Nephron (organoid): ENCODE data around the gene UPP2.

ENCODE experiments used
- H3K27ac Mint-ChIP-seq, 3 experiments: 2 replicates each; pipeline ENCODE4 v1.8.0; 2020; ENCODE audit warnings: mixed read lengths in 3 of 3, mild to moderate bottlenecking in 2 of 3, moderate library complexity in 1 of 3
- H3K27me3 Mint-ChIP-seq: 2 replicates; pipeline ENCODE4 v1.8.0; 2021; ENCODE audit warnings: low read depth, mild to moderate bottlenecking, moderate library complexity, mixed read lengths
- H3K36me3 Mint-ChIP-seq: 2 replicates; pipeline ENCODE4 v1.8.0; 2020; ENCODE audit warnings: low read depth, mixed read lengths
- H3K4me1 Mint-ChIP-seq: 2 replicates; pipeline ENCODE4 v1.8.0; 2020; ENCODE audit warnings: mixed read lengths
- H3K4me3 Mint-ChIP-seq, 3 experiments: 2 replicates each; pipeline ENCODE4 v1.8.0; 2020; ENCODE audit warnings: mild to moderate bottlenecking in 3 of 3, mixed read lengths in 3 of 3, moderate library complexity in 2 of 3
- H3K9me3 Mint-ChIP-seq: 2 replicates; pipeline ENCODE4 v1.8.0; 2020; ENCODE audit warnings: mixed read lengths
- TF ChIP-seq, protein P1 (sequence below), 3 experiments: fragments of 200-600 bp; sonication (generic); IDR thresholded peaks; one replicate each; pipeline ENCODE4 v1.5.0; 2021; ENCODE audit warnings: antibody characterized with exemption in 3 of 3; ENCODE audit not compliant: unreplicated experiment in 3 of 3

Gene UPP2

DNA sequence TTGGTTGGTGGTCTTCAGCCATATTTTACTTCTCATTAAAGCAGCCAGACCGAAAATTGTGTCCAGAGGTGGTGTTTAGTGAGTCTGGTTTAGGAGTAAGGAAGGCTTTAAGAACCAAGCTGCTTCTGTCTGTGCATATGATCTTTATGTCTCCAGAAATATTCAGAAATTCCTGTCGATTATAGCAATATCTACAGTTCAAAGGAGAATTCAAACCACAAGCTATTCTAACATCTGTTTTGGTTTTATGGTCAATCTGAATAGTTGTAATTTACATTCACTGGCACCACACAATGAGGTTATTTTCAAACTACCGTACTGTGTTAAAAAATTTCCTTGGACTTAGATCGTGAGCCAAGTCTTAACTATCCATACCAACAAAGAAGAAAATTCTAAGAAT is 11.3 kb downstream of the UPP2 start:
- Mint-ChIP-seq H3K27me3 (no peaks in the 10 kb centered on the region), H3K4me1 (peaks cover 17% of the 10 kb centered on the region), H3K27ac (peak overlapping the region in 2 of 3 experiments; percentile 34 to 51), H3K9me3 (peaks cover 8% of the 10 kb centered on the region), H3K36me3 (no peaks in the 10 kb centered on the region), H3K4me3 (no peak overlapping the region)
- TF ChIP-seq, protein P1, sequence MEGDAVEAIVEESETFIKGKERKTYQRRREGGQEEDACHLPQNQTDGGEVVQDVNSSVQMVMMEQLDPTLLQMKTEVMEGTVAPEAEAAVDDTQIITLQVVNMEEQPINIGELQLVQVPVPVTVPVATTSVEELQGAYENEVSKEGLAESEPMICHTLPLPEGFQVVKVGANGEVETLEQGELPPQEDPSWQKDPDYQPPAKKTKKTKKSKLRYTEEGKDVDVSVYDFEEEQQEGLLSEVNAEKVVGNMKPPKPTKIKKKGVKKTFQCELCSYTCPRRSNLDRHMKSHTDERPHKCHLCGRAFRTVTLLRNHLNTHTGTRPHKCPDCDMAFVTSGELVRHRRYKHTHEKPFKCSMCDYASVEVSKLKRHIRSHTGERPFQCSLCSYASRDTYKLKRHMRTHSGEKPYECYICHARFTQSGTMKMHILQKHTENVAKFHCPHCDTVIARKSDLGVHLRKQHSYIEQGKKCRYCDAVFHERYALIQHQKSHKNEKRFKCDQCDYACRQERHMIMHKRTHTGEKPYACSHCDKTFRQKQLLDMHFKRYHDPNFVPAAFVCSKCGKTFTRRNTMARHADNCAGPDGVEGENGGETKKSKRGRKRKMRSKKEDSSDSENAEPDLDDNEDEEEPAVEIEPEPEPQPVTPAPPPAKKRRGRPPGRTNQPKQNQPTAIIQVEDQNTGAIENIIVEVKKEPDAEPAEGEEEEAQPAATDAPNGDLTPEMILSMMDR (IDR thresholded peaks at IDR 0.05; ENCODE audit: unreplicated experiment in 3 of 3) = no peak

DNA sequence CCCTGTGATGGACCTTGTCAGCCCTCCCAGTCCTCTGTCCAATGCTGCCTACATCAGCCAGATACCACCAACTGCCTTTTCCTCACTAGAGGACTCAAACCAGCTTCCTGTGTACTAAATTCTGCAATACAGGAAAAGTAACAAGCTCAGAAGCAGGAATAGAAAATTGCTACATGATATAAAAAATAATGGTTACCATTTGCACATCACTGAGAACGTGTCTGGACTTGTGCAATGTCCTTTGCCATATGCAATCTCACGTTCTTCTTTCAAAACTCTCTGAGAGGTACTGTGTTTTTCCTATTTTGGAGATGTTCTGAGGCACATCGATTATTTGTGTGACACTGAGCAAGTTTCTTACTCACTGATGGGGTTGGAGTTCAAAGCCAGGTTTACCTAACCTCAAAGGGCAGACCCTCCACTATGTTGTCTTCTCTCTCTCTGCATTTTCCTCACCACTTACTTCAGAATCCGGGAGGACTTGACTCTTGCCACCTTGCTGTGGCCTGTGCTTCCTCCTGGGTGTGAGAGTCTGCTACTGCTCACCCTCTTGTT is 12.1 kb downstream of the UPP2 start:
- Mint-ChIP-seq H3K27ac (peak overlapping the region; percentile 34 to 51 (median 43)), H3K36me3 (no peaks in the 10 kb centered on the region), H3K4me1 (peaks cover 17% of the 10 kb centered on the region), H3K27me3 (no peaks in the 10 kb centered on the region), H3K4me3 (no peak overlapping the region), H3K9me3 (peaks cover 8% of the 10 kb centered on the region)
- TF ChIP-seq, protein P1 (IDR thresholded peaks at IDR 0.05; ENCODE audit: unreplicated experiment in 3 of 3) = no peak

DNA sequence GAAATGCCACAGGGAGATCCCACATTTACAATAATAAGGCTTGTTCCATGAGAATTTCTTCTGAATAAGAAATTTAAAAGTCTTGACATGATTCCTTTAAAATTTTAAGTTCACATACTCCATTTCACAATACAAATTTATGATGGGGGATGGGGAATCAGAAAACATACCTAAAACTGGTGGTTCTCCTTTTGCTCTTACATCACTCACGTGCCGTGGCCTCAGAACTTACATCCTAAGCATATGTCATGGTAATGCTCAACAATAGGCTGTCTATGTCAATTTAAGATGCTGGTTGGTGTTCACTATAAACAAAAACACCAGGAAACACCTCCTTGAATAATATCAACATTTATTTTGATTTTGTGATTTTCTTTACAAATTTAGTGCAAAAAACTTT is 12.8 kb downstream of the UPP2 start:
- H3K9me3 Mint-ChIP-seq = peaks cover 8% of the 10 kb centered on the region
- H3K27ac Mint-ChIP-seq = peak overlapping the region in 1 of 3 experiments; percentile 51
- peaks cover 17% of the 10 kb centered on the region for H3K4me1 Mint-ChIP-seq

DNA sequence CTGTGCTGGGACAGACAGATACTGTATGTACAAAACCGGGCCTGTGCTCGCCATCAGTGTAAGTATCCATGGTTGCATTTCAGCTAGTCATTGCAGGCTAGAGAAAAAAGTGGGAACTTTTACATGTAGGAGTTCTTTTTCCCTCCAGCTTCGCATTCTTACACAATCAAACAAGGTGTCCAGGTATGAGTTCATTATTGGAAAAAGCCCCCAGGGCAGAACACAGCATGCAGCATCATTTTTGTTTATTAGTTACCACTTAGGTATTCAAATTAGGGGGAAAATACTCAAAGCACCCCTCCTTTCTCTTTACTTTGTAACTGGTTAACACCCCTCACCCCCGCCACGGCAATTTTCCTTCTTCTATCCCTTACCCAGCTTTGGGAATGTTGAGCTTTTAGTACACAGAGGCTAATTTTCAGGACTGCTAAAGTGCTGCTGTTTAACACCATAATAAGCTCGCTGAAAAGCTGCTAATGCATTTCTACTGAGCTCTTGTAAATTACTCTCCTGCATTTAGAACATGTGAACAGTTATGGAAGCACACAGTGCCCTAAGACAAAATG is 13.6 kb downstream of the UPP2 start:
- peaks cover 8% of the 10 kb centered on the region for H3K9me3 Mint-ChIP-seq

More for the DNA sequence above, 12.8 kb downstream of the UPP2 start:
- Mint-ChIP-seq H3K4me3 (no peak overlapping the region), H3K27me3 (no peaks in the 10 kb centered on the region), H3K36me3 (no peaks in the 10 kb centered on the region)
- TF ChIP-seq, protein P1 (IDR thresholded peaks at IDR 0.05; ENCODE audit: unreplicated experiment in 3 of 3) = no peak

DNA sequence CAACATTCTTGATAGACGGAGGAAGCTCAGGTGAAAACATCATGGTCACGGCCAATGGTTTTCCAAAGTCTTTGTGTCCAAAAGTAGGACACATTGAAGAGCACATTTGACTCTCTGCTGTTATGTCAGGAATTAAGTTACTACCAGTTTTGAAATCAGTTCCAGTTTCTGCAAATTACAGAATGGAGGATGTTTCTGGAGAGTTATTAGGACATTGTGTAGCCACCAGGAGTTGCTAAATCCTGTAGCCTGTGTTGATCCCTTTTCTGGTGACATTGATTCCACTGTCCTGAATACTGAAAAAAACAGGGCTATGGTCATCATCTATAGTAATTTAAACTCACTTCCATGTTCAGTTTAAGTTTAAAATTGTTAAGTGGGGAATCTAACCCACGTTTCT is 15.3 kb downstream of the UPP2 start:
- H3K27ac Mint-ChIP-seq = peak overlapping the region in 1 of 3 experiments; percentile 77
- no peak overlapping the region for H3K4me3 Mint-ChIP-seq
- no peaks in the 10 kb centered on the region for H3K27me3 Mint-ChIP-seq
- TF ChIP-seq, protein P1 (IDR thresholded peaks at IDR 0.05; ENCODE audit: unreplicated experiment in 3 of 3) = no peak
- H3K36me3 Mint-ChIP-seq = no peaks in the 10 kb centered on the region
- peaks cover 4% of the 10 kb centered on the region for H3K9me3 Mint-ChIP-seq
- H3K4me1 Mint-ChIP-seq = peaks cover 17% of the 10 kb centered on the region

More for the DNA sequence above, 13.6 kb downstream of the UPP2 start:
- TF ChIP-seq, protein P1 (IDR thresholded peaks at IDR 0.05; ENCODE audit: unreplicated experiment in 3 of 3) = no peak
- Mint-ChIP-seq H3K36me3 (no peaks in the 10 kb centered on the region), H3K4me3 (no peak overlapping the region), H3K4me1 (peaks cover 17% of the 10 kb centered on the region), H3K27ac (peak overlapping the region; percentile 25 to 77 (median 41)), H3K27me3 (no peaks in the 10 kb centered on the region)

DNA sequence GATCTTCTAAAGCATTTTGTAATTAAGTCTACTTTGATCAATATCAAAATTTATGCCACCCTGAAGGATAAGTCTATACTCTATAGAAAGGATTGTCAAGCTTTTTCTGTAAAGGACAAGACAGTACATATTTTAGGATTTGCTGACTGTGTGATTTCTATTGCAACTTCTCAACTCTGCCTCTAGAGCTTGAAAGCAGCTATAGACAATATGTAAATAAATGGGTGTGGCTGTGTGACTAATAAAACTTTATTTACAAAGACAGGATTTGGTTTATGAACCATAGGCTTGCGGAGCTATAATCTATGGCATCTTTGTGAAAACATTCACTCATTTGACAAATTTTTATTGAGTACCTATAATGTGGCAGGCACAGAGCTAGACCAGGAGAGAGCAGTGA is 18.4 kb downstream of the UPP2 start:
- Mint-ChIP-seq H3K36me3 (no peaks in the 10 kb centered on the region), H3K27me3 (no peaks in the 10 kb centered on the region), H3K4me1 (peaks cover 7% of the 10 kb centered on the region), H3K4me3 (no peak overlapping the region), H3K9me3 (no peaks in the 10 kb centered on the region), H3K27ac (peak overlapping the region in 1 of 3 experiments; percentile 64)
- TF ChIP-seq, protein P1 (IDR thresholded peaks at IDR 0.05; ENCODE audit: unreplicated experiment in 3 of 3) = no peak
